ENCODE measurements around the gene PPHLN1. TPM values are rescaled to one million over a fixed set of nuclear protein-coding genes. Genes with fewer than 3 reads are reported as not detected.

Gene PPHLN1
- 10 to 100 TPM; 48.0 to 63.9 (median 52.2) TPM for total RNA-seq

GRCh38 chr12:42325653-42326474 lies at the start of gene PPHLN1, which contains the start of gene ZCRB1:
PPHLN1 (plus strand) TSS chr12:42326167; CDS start chr12:42335903, 9,736 bp downstream.
ZCRB1 (minus strand) TSS chr12:42326094; CDS start chr12:42324102, 1,992 bp downstream.
- TF ChIP-seq CTCF (IDR thresholded peaks at IDR 0.05; ENCODE audit: low read depth), result no peak

GRCh38 chr12:42277396-42278127 lies 48.4 kb upstream of the PPHLN1 start:
- TF ChIP-seq CTCF (IDR thresholded peaks at IDR 0.05; ENCODE audit: low read depth), result no peak

- TF ChIP-seq CTCF (IDR thresholded peaks at IDR 0.05; ENCODE audit: low read depth), result no peak
Measured at GRCh38 chr12:42278128-42278510, 47.8 kb upstream of the PPHLN1 start.

GRCh38 chr12:42281278-42281677 lies 44.7 kb upstream of the PPHLN1 start:
- no peak for TF ChIP-seq CTCF (IDR thresholded peaks at IDR 0.05; ENCODE audit: low read depth)

GRCh38 chr12:42281844-42282243 lies 44.1 kb upstream of the PPHLN1 start:
- TF ChIP-seq CTCF (IDR thresholded peaks at IDR 0.05; ENCODE audit: low read depth), result no peak

GRCh38 chr12:42282294-42282693 lies 43.7 kb upstream of the PPHLN1 start:
- TF ChIP-seq CTCF (IDR thresholded peaks at IDR 0.05; ENCODE audit: low read depth), result no peak

GRCh38 chr12:42283739-42284138 lies 42.2 kb upstream of the PPHLN1 start:
- no peak for TF ChIP-seq CTCF (IDR thresholded peaks at IDR 0.05; ENCODE audit: low read depth)
